ENCODE measurements around the gene ZNF614.
"Not testable (repeated sequence)": the region's sequence is repeated elsewhere in the genome, so short reads cannot be mapped to it uniquely, and the experiment has no call there.

The ZNF614 gene

DNA sequence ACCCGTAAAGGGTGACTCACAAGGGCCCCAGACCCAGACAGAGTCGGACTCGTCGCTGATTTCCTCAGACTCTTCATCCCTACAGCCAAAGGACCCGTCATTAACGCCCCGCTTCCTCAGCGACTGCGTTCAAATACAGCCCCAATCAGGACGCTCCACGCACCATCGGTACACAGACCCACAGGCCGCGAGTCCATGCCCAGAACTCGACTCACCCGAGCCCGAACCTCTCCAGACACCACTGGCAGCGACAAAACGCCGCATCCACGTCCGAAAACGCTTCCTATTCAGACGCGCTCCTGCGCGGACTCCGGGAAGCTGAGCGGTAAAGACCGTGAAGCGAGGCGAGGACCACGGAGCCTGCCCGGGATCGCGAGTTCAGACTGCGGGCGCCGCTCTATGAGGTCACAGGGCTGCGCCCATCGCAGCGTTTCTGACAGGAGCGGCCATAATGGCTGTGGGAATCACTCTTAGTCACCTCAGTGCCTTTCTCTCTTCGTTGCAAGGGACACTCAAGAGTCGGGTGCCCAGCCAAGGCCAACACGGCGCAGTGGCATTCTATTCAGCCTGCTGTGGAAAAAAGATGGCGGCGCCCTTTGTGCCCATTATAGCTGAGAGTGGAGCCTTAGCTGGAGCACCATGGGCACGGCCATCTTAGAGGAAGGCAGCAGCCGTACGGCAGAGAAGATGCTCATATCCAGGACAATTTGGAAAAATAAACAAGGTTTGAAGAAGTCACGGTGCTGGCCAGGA is at the start of gene ZNF614:
Gene ZNF614, minus strand, starts transcription at position 353 of the 753 bp plus-strand sequence. CDS start 2,634 bp downstream, outside the sequence.
- peak; percentile 99 for DNase-seq

DNA sequence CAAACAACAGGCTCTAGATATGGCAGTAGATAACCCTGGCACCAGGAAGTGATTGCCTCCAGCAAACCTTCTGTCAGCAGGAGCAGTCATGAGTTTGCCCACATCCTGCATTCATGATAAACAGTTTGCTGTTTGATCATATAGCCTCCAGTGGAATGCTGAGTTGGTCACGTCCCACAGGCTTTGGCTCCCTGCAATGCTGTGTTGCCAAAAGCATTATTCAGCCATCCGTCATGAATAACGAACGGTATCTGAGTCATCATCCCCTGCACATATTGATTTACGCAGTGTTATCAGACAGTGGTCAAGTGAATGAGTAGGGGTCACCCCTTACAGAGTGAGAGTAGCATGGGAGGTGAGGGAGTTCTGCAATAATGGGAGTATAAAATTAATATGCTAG is 42.3 kb upstream of the ZNF614 start:
- no peak for DNase-seq

- DNase-seq, result no peak
Observed at GRCh38 chr19:52069653-52070052, 41.5 kb upstream of the ZNF614 start.

DNA sequence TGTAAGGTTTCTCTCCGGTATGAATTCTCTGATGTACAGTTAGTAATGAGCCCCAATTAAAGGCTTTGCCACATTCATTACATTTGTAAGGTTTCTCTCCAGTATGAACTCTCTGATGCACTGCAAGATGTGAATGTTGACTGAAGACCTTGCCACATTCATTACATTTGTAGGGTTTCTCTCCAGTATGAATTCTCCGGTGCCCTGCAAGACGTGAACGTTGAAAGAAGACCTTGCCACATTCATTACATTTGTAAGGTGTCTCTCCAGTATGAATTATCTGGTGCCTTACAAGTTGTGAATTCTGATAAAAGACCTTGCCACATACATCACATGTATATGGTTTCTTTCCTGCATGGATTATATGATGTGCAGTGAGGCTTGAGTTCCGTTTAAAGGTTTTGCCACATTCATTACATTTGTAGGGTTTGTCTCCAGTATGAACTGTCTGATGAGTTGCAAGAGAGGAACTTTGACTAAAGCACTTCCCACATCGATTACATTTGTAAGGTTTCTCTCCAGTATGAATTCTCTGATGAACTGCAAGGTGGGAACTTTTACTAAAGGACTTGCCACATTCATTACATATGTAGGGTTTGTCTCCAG is 38.2 kb upstream of the ZNF614 start:
- DNase-seq, result no peak

- DNase-seq, result no peak
Observed at GRCh38 chr19:52065399-52065798, 37.2 kb upstream of the ZNF614 start.

- not testable (repeated sequence) for DNase-seq
Observed at GRCh38 chr19:52056480-52056879, 28.3 kb upstream of the ZNF614 start.

- not testable (repeated sequence) for DNase-seq
Observed at GRCh38 chr19:52051736-52052135, 23.6 kb upstream of the ZNF614 start.

- DNase-seq, result peak; percentile 93
Observed at GRCh38 chr19:52048555-52049501, 20.6 kb upstream of the ZNF614 start, which contains the start of gene ZNF432. Gene ZNF432 (minus strand): TSS chr19:52048838. CDS start chr19:52046868, 1,970 bp downstream.

DNA sequence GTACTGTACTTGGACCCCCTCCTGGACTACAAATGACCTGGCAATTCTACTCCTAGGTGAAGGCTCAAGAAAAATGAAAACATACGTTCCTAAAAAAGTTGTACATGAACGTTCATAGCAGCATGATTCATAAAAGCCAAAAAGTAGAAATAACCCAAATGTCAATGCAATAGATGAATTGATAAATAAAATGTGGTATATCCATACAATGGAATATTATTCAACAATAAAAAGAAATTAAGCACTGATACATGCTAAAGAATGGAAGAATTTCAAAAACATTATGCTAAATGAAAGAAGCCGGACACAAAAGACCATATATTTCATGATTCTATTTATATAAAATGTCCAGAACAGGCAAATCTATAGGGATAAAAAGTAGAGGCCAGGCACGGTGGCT is 11.0 kb upstream of the ZNF614 start:
- DNase-seq, result no peak

GRCh38 chr19:52034051-52034728 is 6.0 kb upstream of the ZNF614 start:
- no peak for DNase-seq

DNA sequence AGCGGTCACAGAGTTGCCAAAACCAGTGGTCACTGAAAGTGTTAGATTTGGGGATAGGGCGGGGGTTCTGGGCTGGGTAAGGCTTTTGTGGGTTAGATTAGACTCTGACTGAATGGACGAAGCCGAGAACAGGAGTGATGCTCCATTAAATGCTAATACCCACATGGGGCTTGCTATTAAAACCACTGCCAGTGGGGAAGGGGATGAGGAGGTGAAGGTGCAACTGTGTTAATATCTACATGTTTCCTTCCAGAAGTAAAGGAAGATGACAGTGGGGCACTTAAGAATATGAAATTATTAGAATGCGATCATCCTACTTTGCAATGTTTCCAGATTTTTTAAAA is 573 bp upstream of the ZNF614 start:
- DNase-seq, result peak; percentile 76

DNA sequence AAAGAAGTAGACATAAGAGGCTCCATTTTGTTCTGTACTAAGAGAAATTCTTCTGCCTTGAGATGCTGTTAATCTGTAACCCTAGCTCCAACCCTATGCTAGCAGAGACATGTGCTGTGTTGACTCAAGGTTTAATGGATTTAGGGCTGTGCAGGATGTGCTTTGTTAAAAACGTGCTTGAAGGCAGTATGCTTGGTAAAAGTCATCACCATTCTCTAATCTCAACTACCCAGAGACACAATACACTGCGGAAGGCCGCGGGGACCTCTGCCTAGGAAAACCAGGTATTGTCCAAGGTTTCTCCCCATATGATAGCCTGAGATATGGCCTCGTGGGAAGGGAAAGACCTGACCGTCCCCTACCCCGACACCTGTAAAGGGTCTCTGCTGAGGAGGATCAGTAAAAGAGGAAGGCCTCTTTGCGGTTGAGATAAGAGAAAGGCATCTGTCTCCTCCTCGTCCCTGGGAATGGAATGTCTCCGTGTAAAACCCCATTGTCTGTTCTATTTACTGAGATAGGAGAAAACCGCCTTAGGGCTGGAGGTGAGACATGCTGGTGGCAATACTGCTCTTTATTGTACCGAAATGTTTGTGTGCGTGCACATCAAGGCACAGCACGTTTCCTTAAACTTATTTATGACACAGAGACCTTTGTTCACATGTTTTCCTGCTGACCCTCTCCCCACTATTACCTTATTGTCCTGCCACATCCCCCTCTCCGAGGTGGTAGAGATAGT is 1.8 kb downstream of the ZNF614 start:
- DNase-seq, result not testable (repeated sequence)

DNA sequence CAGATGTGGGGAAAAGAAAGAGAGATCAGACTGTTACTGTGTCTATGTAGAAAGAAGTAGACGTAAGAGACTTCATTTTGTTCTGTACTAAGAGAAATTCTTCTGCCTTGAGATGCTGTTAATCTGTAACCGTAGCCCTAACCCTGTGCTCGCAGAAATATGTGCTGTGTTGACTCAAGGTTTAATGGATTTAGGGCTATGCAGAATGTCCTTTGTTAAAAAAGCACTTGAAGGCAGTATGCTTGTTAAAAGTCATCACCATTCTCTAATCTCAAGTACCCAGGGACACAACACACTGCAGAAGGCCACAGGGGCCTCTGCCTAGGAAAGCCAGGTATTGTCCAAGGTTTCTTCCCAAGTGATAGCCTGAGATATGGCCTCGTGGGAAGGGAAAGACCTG is 3.7 kb downstream of the ZNF614 start:
- DNase-seq, result not testable (repeated sequence)

- no peak for DNase-seq
Observed at GRCh38 chr19:52022193-52022592, 6.0 kb downstream of the ZNF614 start.

DNA sequence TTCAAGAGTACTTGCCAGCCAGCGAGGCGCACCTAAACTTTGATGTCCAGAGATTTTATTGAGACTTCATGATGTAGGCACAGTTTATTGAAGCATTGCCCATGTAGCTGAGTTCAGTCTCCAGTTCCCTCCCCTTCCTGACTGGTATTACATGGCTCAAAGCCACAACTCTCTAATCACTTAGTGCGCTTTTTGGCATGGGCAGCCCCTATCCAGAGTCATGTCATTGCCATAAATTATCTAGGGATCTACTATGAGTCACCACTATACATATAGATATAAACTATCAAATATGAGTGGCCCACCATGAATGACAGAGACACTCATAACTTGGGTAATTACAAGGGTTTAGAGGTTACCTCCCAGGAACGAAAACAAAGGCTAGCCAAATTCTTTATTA is 7.7 kb downstream of the ZNF614 start:
- DNase-seq, result no peak

GRCh38 chr19:52010674-52011073 is 17.5 kb downstream of the ZNF614 start:
- DNase-seq, result no peak

DNA sequence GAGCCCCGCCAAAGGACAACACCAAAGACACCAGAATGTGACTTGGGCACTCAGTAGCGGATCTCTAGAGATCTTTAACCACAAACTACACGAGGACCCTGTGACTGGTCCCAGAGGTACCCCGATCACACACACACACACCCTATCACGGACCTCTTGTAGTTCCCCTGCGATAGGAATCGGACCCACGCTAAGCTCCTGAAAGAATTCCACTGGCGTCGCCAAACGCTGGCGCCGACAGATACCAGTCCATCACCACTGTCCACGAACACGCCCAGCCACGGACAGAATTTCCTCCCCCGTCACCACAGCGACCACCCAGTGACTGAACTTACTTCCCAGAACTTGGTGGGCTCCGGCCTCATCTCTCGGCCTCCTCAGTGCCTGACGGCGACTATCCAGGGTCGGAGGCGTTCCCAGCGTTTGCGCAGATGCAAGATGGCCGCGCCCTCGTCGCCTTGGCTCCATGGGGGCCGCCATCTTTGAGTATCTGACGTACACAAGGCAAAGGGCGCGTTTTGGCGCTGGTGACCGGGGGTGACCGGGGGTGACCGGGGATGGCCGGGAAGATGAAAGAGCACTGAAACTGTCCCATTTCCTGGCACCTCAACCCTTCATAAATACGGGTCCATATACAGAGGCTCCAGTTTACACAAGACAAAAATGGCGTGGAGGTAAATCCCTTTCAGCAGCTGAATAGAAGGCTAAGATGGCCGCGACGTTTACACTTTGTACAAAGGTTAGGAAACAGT is 20.2 kb downstream of the ZNF614 start, which contains the start of gene ZNF615:
Gene ZNF615, minus strand, starts transcription at position 406 of the 752 bp plus-strand sequence. CDS start 4,500 bp downstream, outside the sequence.
- DNase-seq, result peak; percentile 95

DNA sequence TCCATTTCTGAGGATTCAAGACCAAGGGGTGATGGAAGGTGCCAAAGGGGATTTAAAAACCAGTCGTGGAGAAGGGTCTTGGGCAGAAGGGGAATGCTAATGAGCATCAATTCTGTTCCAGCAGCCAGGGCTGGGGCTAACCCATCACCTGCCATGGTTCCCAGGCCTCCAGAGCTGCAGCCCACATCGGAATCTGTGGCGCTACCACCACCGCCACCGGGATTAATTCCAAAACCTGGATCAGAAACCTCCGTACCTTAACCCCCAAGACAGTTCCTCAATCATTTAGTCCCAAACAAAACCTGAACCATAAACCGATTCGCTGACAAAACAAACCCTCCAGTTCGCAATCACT is 20.8 kb downstream of the ZNF614 start:
- peak; percentile 16 for DNase-seq

DNA sequence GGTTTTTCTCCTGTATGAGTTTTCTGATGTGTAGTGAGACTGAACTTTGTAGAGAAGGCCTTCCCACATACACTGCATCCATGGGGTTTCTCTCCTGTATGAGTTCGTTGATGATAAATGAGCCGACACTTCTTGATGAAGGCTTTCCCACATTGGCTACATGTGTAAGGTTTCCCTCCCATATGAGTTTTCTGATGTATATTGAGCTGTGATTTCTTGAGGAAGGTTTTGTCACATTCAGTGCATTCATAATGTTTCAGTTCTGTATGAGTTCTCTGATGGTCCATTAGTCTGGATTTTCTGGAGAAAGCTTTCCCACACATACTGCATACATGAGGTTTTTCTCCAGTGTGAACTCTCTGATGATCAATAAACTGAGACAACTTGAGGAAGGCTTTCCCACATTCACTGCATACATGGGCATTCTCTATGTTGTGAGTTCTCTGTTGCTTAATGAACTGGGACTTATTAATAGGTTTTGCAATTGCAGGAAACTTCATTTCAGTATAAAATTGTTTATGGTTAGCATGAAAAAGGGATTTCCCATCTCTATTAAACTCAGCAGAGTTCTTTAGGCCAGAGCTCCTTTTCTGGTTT is 34.0 kb downstream of the ZNF614 start:
- DNase-seq, result no peak

DNA sequence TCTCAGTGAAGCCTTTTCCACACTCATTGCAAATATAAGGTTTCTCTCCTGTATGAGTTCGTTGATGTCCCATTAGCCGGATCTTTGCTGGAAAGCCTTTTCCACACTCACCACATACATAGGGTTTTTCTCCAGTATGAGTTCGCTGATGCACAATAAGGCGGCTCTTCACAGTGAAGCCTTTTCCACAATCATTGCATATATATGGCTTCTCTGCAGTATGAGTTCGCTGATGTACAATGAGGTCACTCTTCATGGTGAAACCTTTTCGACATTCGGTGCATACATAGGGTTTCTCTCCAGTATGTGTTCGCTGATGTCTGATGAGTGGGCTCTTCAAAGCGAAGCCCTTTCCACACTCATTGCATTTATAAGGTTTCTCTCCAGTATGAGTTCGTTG is 34.8 kb downstream of the ZNF614 start:
- no peak for DNase-seq

Data from DMS79 treated with DMSO at 0.1 percent for 48 hours (cell line).